Thyroid gland (tissue), 4 donors: Measurements from ENCODE around the gene ACYP2. TPM values are rescaled to one million over a fixed set of nuclear protein-coding genes. Genes with fewer than 3 reads are reported as not detected.
"Not testable (repeated sequence)": the region's sequence is repeated elsewhere in the genome, so short reads cannot be mapped to it uniquely, and the experiment has no call there.

Experiments used
- DNase-seq, 2 donors: peaks; one replicate each; pipeline ENCODE4 v3.0.0-alpha.2; 2019
- H3K27ac ChIP-seq, 3 donors: fragments of 200-600 bp; sonication (generic); 1 replicate in 2 of 3; 2 replicates in 1 of 3; pipeline ENCODE4 v1.5.1; 2016 to 2019; ENCODE audit warnings: mild to moderate bottlenecking in 1 of 3, moderate library complexity in 1 of 3
- H3K27me3 ChIP-seq: fragments of 200-600 bp; sonication (generic); one replicate; pipeline ENCODE4 v1.5.1; 2019
- H3K36me3 ChIP-seq, 2 donors: fragments of 200-600 bp; sonication (generic); one replicate each; pipeline ENCODE4 v1.5.1; 2016 to 2019
- H3K4me1 ChIP-seq, 2 donors: fragments of 200-600 bp; sonication (generic); one replicate each; pipeline ENCODE4 v1.5.1; 2017 to 2019
- H3K4me3 ChIP-seq, 3 donors: fragments of 200-600 bp; sonication (generic); replicated peaks in 1 of 3; 1 replicate in 2 of 3; 2 replicates in 1 of 3; pipeline ENCODE4 v1.5.1; 2016; ENCODE audit warnings: mild to moderate bottlenecking in 1 of 3
- H3K9me3 ChIP-seq: fragments of 200-600 bp; sonication (generic); one replicate; pipeline ENCODE4 v1.5.1; 2017
- POLR2A ChIP-seq, 2 donors: fragments of 450-650 bp; IDR thresholded peaks; one replicate each; pipeline ENCODE4 v1.6.1; 2017; ENCODE audit warnings: antibody characterized with exemption in 2 of 2, mild to moderate bottlenecking in 2 of 2, moderate library complexity in 1 of 2
- WGBS, 2 donors: methylation state at CpG; one replicate each; pipeline ENCODE4 v1.1.5; 2017; 5-methylcytosine and 5-hydroxymethylcytosine counted together
- intact Hi-C: fragments of 100-400 bp; cut with DNase I; formaldehyde crosslinking; loops from one replicate; pipeline ENCODE4 v1.15.1; 2023
- total RNA-seq, 4 donors: library from RNA; depleted of rRNA; stranded (reverse); fragments of >200 nt; gene quantifications; one replicate each; pipeline ENCODE4 v1.2.3, GENCODE V29; 2016
- TF ChIP-seq, protein P1 (sequence below), 6 experiments: fragments of 200-600 bp in 3 of 6; fragments of 450-650 bp in 3 of 6; sonication (generic) in 3 of 6; IDR thresholded peaks; one replicate each; pipeline ENCODE4 v1.5.1; 2016 to 2019; ENCODE audit warnings: antibody characterized with exemption in 6 of 6, mild to moderate bottlenecking in 2 of 6, inconsistent platforms in 1 of 6, moderate library complexity in 1 of 6

ACYP2 gene
- total RNA-seq, 4 donors from 2014 or later, result 14.1 to 29.2 (median 26.2) TPM

DNA sequence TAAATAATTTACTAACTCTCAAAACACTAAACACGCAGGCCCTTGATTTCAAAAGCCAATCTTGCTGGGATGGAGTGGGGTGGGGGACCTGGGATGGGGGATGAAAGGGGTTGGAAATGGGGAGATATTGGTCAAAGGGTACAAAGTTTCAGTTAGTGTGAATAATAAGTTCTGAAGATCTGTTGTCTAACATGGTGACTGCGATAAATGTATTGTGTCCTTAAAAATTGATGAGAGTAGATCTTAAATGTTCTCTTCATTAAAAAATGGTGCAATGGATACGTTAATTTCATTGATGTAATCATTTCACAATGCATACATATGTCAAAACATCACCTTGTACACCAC, 505 bp upstream of the ACYP2 start:
- TF ChIP-seq POLR2A (IDR thresholded peaks at IDR 0.05), result no peak
- TF ChIP-seq, protein P1, sequence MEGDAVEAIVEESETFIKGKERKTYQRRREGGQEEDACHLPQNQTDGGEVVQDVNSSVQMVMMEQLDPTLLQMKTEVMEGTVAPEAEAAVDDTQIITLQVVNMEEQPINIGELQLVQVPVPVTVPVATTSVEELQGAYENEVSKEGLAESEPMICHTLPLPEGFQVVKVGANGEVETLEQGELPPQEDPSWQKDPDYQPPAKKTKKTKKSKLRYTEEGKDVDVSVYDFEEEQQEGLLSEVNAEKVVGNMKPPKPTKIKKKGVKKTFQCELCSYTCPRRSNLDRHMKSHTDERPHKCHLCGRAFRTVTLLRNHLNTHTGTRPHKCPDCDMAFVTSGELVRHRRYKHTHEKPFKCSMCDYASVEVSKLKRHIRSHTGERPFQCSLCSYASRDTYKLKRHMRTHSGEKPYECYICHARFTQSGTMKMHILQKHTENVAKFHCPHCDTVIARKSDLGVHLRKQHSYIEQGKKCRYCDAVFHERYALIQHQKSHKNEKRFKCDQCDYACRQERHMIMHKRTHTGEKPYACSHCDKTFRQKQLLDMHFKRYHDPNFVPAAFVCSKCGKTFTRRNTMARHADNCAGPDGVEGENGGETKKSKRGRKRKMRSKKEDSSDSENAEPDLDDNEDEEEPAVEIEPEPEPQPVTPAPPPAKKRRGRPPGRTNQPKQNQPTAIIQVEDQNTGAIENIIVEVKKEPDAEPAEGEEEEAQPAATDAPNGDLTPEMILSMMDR (IDR thresholded peaks at IDR 0.05), result no peak
- Histone ChIP-seq H3K27ac (peak overlapping the region; percentile 96 to 100 (median 99)), H3K4me1 (peaks cover 5 to 8% of the 10 kb centered on the region in 2 donors), H3K36me3 (no peaks in the 10 kb centered on the region), H3K9me3 (no peaks in the 10 kb centered on the region), H3K27me3 (no peaks in the 10 kb centered on the region), H3K4me3 (peak overlapping the region in 2 of 3 donors; percentile 12 to 79)
- WGBS, 2 donors, result 60 to 68% methylated on average over 3 of the region's 3 CpGs
- no peak for DNase-seq
- intact Hi-C loops, result no loop called here

DNA sequence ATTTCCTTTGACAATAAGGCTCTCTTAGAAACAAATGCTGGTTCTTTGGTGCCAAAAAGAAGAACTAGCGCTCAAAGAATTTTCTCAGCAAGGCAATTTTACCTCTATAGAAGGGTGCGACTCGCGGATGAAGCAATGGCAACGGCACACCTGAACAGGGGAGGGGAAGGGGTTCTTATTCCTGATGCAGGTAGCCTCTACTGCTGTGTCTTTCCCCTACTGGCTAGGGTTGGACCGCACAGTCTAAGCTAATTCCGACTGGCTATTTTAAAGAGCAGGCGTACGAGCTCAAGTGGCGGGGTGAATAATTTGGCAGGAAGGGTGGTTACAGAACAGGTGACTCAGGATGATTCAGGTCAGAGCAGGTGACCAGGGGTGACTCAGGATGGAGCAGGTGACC, 1.2 kb downstream of the ACYP2 start:
- H3K9me3 ChIP-seq, H3K36me3 ChIP-seq, H3K27me3 ChIP-seq, H3K4me1 ChIP-seq, intact Hi-C loops, H3K27ac ChIP-seq, DNase-seq, H3K4me3 ChIP-seq: not testable (repeated sequence)
- WGBS, 2 donors, result 97 to 98% methylated on average over 10 of the region's 10 CpGs

DNA sequence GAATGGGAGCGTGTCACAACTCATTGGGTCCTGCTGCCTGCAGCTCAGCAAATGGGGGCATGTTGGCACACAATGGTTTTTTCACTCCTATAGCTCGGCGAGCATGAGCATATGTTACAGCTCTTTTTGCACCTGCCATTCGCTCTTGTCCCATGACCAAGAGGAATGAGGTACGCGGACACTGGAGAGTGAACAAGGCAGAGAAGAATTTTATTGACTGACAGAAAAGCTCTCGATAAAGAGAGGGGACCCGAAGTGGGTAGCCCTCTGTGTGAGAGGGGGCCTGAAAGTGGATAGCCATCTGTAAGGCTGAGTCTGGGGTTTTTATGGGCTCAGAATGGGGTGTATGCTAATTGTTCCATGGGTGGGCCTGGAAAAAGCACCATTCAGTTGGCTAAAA, 5.5 kb downstream of the ACYP2 start:
- H3K27me3 ChIP-seq, result no peaks in the 10 kb centered on the region
- no peaks in the 10 kb centered on the region for H3K9me3 ChIP-seq
- no peaks in the 10 kb centered on the region for H3K4me1 ChIP-seq
- no peak for DNase-seq
- no peaks in the 10 kb centered on the region for H3K36me3 ChIP-seq
- WGBS, 2 donors, result 96 to 99% methylated on average over 8 of the region's 8 CpGs
- H3K27ac ChIP-seq, result no peak overlapping the region
- intact Hi-C loops, result no loop called here
- H3K4me3 ChIP-seq, result no peak overlapping the region
- TF ChIP-seq POLR2A (IDR thresholded peaks at IDR 0.05), result no peak
- TF ChIP-seq, protein P1 (IDR thresholded peaks at IDR 0.05), result no peak

DNA sequence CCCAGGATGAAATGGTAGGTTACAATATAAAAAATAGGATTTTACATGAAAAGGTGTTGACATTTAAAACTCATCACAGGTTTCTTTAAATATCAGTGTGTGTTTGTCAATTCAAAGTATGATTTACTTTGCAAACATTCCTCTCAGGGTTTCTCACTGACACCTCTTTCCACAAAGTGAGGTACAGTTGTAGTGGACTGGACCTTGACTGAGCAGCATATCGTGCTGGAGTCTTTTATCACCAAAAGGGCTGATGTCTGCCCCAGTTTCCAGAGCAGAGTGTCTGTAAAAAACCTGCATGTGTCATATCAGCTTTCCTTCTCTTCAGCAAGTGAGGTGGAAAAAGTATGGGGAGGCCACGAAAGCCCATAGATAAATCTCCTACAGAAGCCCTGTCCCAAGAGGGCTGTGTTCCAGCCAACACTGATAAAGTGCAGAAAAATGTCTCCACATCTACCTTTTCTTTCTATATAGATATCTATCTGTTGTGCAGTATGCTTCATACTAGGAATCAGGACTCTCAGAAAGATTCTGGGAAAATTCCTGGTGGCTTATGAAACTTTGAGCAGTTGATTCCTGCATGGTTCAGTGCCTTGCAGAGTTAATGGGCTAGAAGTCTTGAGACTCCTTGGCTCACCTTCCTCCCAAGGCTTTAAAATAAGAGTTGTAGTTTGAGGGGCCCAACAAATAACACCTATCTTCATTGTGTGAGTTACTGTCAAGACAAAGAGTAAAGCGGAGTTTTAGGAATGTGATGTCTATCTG, 6.9 kb downstream of the ACYP2 start:
- H3K4me1 ChIP-seq, result no peaks in the 10 kb centered on the region
- no peaks in the 10 kb centered on the region for H3K36me3 ChIP-seq
- H3K27me3 ChIP-seq, result no peaks in the 10 kb centered on the region
- DNase-seq, result no peak
- 83 to 95% methylated on average over 3 of the region's 3 CpGs for WGBS, 2 donors
- intact Hi-C loops, result no loop called here
- no peak overlapping the region for H3K27ac ChIP-seq
- no peaks in the 10 kb centered on the region for H3K9me3 ChIP-seq
- TF ChIP-seq POLR2A (IDR thresholded peaks at IDR 0.05), result no peak
- TF ChIP-seq, protein P1 (IDR thresholded peaks at IDR 0.05), result no peak
- no peak overlapping the region for H3K4me3 ChIP-seq

DNA sequence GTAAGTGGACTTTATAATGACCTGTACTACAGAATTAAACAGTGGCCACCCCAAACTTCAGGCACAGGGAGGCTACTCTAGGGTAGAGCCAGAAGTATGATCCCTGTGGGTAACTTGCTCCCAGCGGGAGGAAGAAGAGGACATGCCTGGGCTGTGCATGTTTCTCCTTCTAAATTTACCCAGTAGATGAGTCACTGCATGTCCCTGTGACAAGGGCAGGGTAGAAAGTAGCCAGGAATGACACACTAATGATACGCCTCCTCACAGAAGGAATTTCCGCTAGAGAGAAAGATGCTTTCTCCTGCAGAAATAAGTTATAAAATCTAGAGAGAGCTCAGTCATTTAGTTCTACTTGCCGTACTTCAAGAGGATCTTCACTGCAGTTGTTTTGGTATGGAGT, 7.5 kb downstream of the ACYP2 start:
- intact Hi-C loops, result no loop called here
- H3K27ac ChIP-seq, result no peak overlapping the region
- DNase-seq, result no peak
- H3K4me3 ChIP-seq, result no peak overlapping the region
- no peaks in the 10 kb centered on the region for H3K36me3 ChIP-seq
- no peaks in the 10 kb centered on the region for H3K27me3 ChIP-seq
- no peaks in the 10 kb centered on the region for H3K4me1 ChIP-seq
- 75 to 85% methylated on average over 4 of the region's 4 CpGs for WGBS, 2 donors
- no peak for TF ChIP-seq POLR2A (IDR thresholded peaks at IDR 0.05)
- H3K9me3 ChIP-seq, result no peaks in the 10 kb centered on the region

DNA sequence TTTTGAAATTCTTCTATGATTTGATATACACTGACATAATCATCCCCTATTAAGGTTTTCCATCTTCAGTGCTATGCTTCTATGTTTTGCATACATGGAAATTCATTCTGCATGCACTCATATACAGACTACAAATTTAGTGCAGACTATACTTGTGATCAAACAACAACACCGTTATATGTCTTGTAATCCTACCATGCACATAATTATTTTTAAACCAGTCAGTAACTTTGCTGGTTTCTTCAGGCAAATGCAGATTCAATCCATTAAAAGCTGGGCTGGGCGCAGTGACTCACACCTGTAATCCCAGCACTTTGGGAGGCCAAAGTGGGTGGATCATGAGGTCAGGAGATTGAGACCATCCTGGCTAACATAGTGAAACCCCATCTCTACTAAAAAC, 11.8 kb downstream of the ACYP2 start:
- DNase-seq, H3K4me1 ChIP-seq, H3K4me3 ChIP-seq, H3K27ac ChIP-seq, H3K27me3 ChIP-seq, H3K36me3 ChIP-seq, H3K9me3 ChIP-seq, intact Hi-C loops: not testable (repeated sequence)
- WGBS, 2 donors, result 97 to 99% methylated on average over 2 of the region's 2 CpGs
